HEK293T (cell line): ENCODE results near the gene CFTR.

Experiments used
- CTCF ChIA-PET: fragments of 350-600 bp; formaldehyde crosslinking; extraction: SDS; loops from one replicate; lab custom pipeline; 2021; ENCODE audit warnings: antibody characterized with exemption, inconsistent platforms; lab: Yijun Ruan, JAX
- POLR2A ChIA-PET: fragments of 350-600 bp; formaldehyde crosslinking; extraction: SDS; loops from one replicate; lab custom pipeline; 2020; ENCODE audit warnings: antibody characterized with exemption, inconsistent platforms; lab: Yijun Ruan, JAX
- DNase-seq: peaks from one replicate; pipeline ENCODE4 v3.0.0; 2012; ENCODE audit warnings: mixed read lengths; ENCODE audit errors: extremely low spot score
- ARNT ChIP-seq: fragments of 450-650 bp; IDR thresholded peaks from 2 replicates; pipeline ENCODE4 v1.6.1; 2017; ENCODE audit warnings: mild to moderate bottlenecking
- BHLHE40 ChIP-seq: fragments of 450-650 bp; IDR thresholded peaks from 2 replicates; pipeline ENCODE4 v1.6.1; 2016; ENCODE audit warnings: mild to moderate bottlenecking, moderate library complexity, borderline replicate concordance
- CTBP1 ChIP-seq: fragments of 450-650 bp; IDR thresholded peaks from 2 replicates; pipeline ENCODE4 v1.6.1; 2016; ENCODE audit warnings: borderline replicate concordance
- ELF4 ChIP-seq: fragments of 450-650 bp; IDR thresholded peaks from 2 replicates; pipeline ENCODE4 v1.6.1; 2017; ENCODE audit warnings: antibody characterized with exemption
- FOXA1 ChIP-seq: fragments of 450-650 bp; IDR thresholded peaks from 2 replicates; pipeline ENCODE4 v1.6.1; 2016; ENCODE audit warnings: mild to moderate bottlenecking
- FOXK2 ChIP-seq: fragments of 450-650 bp; IDR thresholded peaks from 2 replicates; pipeline ENCODE4 v1.6.1; 2016; ENCODE audit warnings: mild to moderate bottlenecking
- FOXM1 ChIP-seq: fragments of 450-650 bp; IDR thresholded peaks from 2 replicates; pipeline ENCODE4 v1.6.1; 2017; ENCODE audit warnings: mild to moderate bottlenecking, borderline replicate concordance
- HDGF ChIP-seq: fragments of 450-650 bp; IDR thresholded peaks from 2 replicates; pipeline ENCODE4 v1.6.1; 2017; ENCODE audit warnings: antibody characterized with exemption, borderline replicate concordance
- L3MBTL2 ChIP-seq: fragments of 450-650 bp; conservative IDR thresholded peaks from 2 replicates; pipeline ENCODE4 v1.6.1; 2016; ENCODE audit warnings: mild to moderate bottlenecking
- LEF1 ChIP-seq: fragments of 450-650 bp; IDR thresholded peaks from 2 replicates; pipeline ENCODE4 v1.6.1; 2017; ENCODE audit warnings: mild to moderate bottlenecking, borderline replicate concordance
- NFRKB ChIP-seq: fragments of 450-650 bp; IDR thresholded peaks from 2 replicates; pipeline ENCODE4 v1.6.1; 2016; ENCODE audit warnings: mild to moderate bottlenecking, moderate library complexity
- SP1 ChIP-seq: fragments of 450-650 bp; IDR thresholded peaks from 2 replicates; pipeline ENCODE4 v1.6.1; 2017
- SUZ12 ChIP-seq: fragments of 450-650 bp; IDR thresholded peaks from 2 replicates; pipeline ENCODE4 v1.6.1; 2016; ENCODE audit warnings: mild to moderate bottlenecking
- TARDBP ChIP-seq: fragments of 450-650 bp; IDR thresholded peaks from 2 replicates; pipeline ENCODE4 v1.6.1; 2016
- ZNF384 ChIP-seq: fragments of 450-650 bp; IDR thresholded peaks from 2 replicates; pipeline ENCODE4 v1.6.1; 2016
- TF ChIP-seq, protein P1 (sequence below): fragments of 450-650 bp; IDR thresholded peaks from 2 replicates; pipeline ENCODE4 v1.6.1; 2016

CFTR gene

DNA sequence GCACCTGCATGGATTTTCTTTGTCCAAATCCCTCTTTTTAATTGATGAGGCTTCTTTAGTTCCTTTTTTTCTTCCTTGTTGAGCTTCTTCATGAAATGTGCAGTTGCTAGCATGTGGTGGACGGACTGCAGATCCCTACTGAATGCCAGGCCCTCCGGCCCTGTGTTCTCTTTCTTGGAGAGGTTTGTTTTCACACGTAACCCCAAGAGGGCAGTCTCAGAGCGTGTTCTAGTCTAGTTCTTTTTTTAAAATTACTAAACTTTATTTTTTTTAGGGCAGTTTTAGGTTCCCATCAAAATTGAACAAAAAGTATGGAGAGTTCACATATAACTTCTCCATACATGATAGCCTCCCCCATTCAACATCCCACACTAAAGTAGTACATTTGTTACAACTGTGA is 190.0 kb downstream of the CFTR start:
- TF ChIP-seq L3MBTL2 (no peak), HDGF (no peak), ELF4 (no peak)
- ChIA-PET POLR2A (no interaction called here), CTCF (no interaction called here)
- DNase-seq: no peak

DNA sequence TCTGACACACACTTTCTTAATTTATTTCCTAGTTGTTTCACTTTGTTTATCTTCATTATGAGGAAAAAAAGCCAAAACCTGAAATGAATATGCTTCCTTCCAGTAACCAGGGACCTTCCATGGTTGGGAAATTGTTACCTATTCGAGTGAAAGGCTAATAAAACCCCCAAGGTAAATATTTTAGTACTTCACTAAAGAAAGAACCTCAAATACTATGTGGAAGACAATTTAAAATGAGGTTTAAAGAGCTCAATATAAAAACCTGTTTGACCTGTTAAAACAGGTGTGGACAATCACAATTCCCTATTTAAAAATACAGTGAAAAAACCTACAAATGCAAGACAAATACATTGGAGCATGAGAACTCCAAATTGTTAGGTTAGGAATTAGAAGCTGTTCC is 192.6 kb downstream of the CFTR start:
- DNase-seq: no peak
- TF ChIP-seq FOXM1 (no peak), FOXK2 (no peak), HDGF (no peak), ARNT (no peak), ELF4 (no peak)
- ChIA-PET CTCF (no interaction called here), POLR2A (no interaction called here)

DNA sequence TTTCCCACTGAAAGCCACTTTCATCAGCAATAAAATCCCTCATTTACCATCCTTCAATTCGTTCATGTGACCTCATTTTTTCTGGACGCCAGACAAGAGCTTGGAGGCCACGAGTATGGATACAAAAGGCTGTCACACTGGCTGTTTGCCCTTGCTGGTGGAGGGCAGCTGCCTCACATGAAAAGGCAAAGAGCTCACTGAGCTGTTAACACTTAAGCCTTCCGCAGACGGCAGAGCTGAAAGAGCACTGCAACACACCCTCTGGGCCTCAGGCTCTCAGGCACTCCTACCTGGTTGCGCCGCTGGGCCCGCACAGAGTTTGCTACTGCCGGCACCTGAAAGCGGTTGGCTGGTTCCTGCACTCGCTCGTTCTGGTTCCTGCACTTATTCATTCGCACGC is 193.5 kb downstream of the CFTR start:
- DNase-seq: no peak
- ChIA-PET CTCF (no interaction called here), POLR2A (no interaction called here)
- TF ChIP-seq ZNF384 (no peak), FOXK2 (no peak), FOXA1 (no peak), BHLHE40 (no peak), TARDBP (no peak), FOXM1 (no peak), SUZ12 (no peak), CTBP1 (no peak), LEF1 (no peak), L3MBTL2 (no peak), NFRKB (no peak), HDGF (no peak), SP1 (no peak)
- TF ChIP-seq, protein P1, sequence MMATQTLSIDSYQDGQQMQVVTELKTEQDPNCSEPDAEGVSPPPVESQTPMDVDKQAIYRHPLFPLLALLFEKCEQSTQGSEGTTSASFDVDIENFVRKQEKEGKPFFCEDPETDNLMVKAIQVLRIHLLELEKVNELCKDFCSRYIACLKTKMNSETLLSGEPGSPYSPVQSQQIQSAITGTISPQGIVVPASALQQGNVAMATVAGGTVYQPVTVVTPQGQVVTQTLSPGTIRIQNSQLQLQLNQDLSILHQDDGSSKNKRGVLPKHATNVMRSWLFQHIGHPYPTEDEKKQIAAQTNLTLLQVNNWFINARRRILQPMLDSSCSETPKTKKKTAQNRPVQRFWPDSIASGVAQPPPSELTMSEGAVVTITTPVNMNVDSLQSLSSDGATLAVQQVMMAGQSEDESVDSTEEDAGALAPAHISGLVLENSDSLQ: no peak

DNA sequence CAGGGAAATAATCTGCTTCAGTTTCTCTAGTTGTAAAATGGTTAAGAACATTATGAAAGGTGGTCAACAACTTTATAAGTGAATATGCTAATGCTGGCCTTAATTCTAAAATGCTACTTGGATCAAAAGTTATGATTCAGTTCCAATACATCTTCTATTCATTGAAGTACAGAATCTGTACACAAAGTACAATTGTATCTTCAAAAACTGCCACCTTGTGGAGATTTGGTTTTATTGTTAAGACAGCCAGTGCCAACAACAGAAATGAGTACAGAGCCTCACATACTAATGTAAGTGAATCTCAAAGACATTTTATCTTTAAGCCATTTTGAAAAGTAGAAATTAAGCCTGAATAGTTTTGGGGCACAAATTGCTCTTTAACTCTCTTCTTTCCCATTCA is 194.0 kb downstream of the CFTR start:
- CTCF ChIA-PET: no interaction called here
- no peak for DNase-seq
- TF ChIP-seq FOXM1: no peak
- TF ChIP-seq SP1: no peak
- TF ChIP-seq FOXA1: no peak
- no peak for TF ChIP-seq CTBP1
- TF ChIP-seq LEF1: no peak
- POLR2A ChIA-PET: no interaction called here

DNA sequence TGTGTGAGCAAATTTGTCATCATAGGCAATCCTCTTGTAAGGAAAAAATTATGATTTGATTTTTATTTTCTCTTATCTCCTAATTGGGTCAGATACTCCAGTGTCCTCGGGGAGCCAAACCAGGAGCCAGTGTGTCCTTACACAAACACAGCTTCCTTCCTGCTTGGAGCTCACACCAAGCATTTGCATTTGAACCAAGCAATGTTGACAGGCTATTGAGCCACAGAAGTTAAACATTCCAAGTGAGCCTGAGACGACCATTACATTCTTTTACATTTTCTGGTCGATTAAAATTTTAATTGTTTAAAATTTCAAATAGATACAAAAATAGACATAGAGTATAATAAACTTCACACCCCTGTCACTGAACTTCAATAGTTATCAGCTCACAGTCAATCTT is 194.8 kb downstream of the CFTR start:
- no peak for TF ChIP-seq HDGF
- TF ChIP-seq L3MBTL2: no peak
- no peak for TF ChIP-seq SUZ12
- no peak for TF ChIP-seq TARDBP
- no peak for TF ChIP-seq NFRKB
- TF ChIP-seq SP1: no peak
- no peak for TF ChIP-seq FOXA1
- no peak for TF ChIP-seq FOXK2
- DNase-seq: no peak
- CTCF ChIA-PET: no interaction called here
- POLR2A ChIA-PET: no interaction called here

DNA sequence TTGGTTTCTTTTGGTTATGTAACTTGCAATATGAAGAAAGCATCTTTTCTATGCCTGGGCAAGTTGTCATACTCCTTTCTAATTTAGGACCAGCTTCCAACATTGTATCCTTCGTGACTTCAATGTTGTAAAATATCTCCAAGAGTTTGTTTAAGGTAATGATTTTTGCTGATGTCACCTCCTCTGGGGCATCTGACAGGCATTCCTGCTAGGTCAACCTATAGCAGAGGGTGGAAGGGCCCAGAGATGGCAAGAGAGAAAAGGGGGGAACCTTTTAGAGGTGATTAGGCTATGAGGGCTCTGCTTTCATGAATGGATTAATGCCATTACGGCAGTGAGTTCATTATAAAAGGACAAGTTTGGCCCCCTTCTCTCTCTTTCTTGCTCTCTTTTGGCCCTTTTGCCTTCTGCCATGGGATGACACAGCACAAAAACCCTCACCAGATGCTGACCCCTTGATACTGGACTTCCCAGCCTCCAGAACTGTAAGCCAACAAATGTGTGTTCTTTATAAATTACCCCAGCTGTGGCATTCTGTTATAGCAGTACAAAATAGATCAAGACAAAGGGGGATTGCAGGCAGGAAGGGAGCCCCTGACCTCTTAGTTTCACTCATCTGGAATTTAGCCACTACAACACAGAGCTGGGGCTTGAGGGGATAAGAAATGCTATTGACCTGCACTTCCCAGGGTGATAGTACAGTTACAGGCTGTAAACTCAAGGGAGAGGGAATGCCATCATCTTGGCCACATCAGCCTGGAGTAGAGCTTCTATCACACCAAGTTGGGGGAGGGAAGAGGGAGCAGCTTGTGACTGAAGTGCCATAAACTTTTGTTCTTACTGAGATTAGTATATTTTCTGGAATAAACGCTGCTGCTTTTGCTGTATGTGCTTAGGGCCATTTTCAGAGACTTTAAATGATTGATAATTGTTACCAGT is 195.9 kb downstream of the CFTR start:
- ChIA-PET POLR2A (no interaction called here), CTCF (no interaction called here)
- no peak for DNase-seq
- no peak for TF ChIP-seq FOXM1
- no peak for TF ChIP-seq ZNF384
- no peak for TF ChIP-seq NFRKB
- TF ChIP-seq ARNT: no peak
- TF ChIP-seq TARDBP: no peak
- TF ChIP-seq FOXA1: no peak
- no peak for TF ChIP-seq LEF1
- TF ChIP-seq ELF4: no peak
- no peak for TF ChIP-seq SUZ12
- TF ChIP-seq, protein P1: no peak
- no peak for TF ChIP-seq CTBP1
- no peak for TF ChIP-seq BHLHE40
- no peak for TF ChIP-seq HDGF
- no peak for TF ChIP-seq SP1
- TF ChIP-seq FOXK2: no peak
- no peak for TF ChIP-seq L3MBTL2

DNA sequence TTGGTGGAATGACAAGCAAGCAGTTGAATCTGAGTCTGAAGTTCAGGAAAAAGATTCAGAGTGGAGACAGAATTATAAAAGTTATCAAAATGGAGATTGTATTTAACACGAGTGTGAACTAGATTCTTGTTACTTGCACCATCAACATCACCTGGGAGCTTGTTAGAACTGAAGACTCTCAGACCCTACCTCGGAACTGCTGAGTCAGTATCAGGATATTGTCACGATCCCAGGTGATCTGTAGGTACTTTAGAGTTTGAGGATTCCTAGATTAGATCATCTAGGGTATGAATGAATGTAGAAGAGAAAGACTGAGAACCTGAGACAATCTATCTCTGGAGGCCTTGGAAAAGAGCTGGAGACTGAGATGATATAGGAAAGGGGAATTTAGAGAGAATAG is 199.3 kb downstream of the CFTR start:
- TF ChIP-seq ZNF384 (no peak), HDGF (no peak), ELF4 (no peak), FOXM1 (no peak)
- no peak for DNase-seq
- ChIA-PET POLR2A (no interaction called here), CTCF (no interaction called here)
